ENCODE data around the gene TMEM176A.

DNA sequence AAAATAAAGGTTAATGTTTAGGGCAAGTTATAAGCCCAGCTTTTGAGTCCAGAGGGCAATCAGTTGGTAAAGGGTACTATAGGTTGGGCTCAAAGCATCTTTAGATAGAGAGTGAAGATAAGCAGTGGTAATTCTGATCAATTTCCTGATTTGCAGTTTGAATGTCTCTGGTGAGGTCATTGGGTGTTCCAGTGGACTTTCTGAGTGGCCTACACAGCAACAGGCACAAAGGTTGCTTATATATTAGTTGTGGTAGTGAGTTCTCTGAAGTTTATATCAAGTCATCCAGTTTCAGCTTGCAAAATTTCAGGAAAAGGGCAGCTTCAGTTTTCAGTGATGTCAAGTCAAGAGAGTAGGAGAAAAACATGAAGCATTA, 34.2 kb upstream of the TMEM176A start:
- TF ChIP-seq, protein P1, sequence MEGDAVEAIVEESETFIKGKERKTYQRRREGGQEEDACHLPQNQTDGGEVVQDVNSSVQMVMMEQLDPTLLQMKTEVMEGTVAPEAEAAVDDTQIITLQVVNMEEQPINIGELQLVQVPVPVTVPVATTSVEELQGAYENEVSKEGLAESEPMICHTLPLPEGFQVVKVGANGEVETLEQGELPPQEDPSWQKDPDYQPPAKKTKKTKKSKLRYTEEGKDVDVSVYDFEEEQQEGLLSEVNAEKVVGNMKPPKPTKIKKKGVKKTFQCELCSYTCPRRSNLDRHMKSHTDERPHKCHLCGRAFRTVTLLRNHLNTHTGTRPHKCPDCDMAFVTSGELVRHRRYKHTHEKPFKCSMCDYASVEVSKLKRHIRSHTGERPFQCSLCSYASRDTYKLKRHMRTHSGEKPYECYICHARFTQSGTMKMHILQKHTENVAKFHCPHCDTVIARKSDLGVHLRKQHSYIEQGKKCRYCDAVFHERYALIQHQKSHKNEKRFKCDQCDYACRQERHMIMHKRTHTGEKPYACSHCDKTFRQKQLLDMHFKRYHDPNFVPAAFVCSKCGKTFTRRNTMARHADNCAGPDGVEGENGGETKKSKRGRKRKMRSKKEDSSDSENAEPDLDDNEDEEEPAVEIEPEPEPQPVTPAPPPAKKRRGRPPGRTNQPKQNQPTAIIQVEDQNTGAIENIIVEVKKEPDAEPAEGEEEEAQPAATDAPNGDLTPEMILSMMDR (IDR thresholded peaks at IDR 0.05), result no peak
- no peak for TF ChIP-seq POLR2A (IDR thresholded peaks at IDR 0.05)
- TF ChIP-seq POLR2AphosphoS5 (IDR thresholded peaks at IDR 0.05), result no peak

Measured in breast epithelium (tissue), 3 donors.